ENCODE measurements around the gene SLC22A3. TPM values are rescaled to one million over a fixed set of nuclear protein-coding genes. Genes with fewer than 3 reads are reported as not detected.
"Not testable (repeated sequence)": the region's sequence is repeated elsewhere in the genome, so short reads cannot be mapped to it uniquely, and the experiment has no call there.

SLC22A3 gene
- total RNA-seq, 1 donor from 2014 or later, result 0.07 TPM

DNA sequence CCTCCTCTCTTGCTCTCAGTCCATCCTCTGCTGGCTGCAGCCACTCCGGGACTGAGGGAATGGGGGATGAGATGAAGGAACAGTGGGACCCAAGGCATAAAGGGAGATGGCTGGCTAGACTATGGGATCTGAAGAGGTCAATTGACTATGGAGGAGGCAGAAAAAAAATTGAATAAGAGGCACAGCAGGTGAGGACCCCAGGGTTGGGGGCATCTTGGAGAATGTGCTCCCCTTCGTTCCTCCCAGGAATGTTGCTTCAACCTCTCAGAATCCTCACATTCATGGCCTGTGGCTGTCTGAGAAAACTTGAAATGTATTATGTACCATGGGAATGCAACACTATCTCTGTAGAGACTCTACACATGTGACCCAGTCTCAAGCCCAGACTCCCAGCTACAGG is 121.0 kb downstream of the SLC22A3 start:
- no peaks in the 10 kb centered on the region for H3K36me3 Mint-ChIP-seq
- H3K27ac Mint-ChIP-seq, result no peak overlapping the region
- H3K79me2 ChIP-seq (ENCODE audit: low read depth), result no peaks in the 10 kb centered on the region
- H3K27me3 Mint-ChIP-seq (ENCODE audit: insufficient read depth, low read depth), result no peaks in the 10 kb centered on the region
- no peak overlapping the region for H2AFZ ChIP-seq (replicated peaks)
- no peaks in the 10 kb centered on the region for H3K4me1 Mint-ChIP-seq
- no peaks in the 10 kb centered on the region for H3K9me3 ChIP-seq (ENCODE audit: low read depth)
- TF ChIP-seq, protein P1, sequence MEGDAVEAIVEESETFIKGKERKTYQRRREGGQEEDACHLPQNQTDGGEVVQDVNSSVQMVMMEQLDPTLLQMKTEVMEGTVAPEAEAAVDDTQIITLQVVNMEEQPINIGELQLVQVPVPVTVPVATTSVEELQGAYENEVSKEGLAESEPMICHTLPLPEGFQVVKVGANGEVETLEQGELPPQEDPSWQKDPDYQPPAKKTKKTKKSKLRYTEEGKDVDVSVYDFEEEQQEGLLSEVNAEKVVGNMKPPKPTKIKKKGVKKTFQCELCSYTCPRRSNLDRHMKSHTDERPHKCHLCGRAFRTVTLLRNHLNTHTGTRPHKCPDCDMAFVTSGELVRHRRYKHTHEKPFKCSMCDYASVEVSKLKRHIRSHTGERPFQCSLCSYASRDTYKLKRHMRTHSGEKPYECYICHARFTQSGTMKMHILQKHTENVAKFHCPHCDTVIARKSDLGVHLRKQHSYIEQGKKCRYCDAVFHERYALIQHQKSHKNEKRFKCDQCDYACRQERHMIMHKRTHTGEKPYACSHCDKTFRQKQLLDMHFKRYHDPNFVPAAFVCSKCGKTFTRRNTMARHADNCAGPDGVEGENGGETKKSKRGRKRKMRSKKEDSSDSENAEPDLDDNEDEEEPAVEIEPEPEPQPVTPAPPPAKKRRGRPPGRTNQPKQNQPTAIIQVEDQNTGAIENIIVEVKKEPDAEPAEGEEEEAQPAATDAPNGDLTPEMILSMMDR (IDR thresholded peaks at IDR 0.05), result no peak
- TF ChIP-seq EZH2 (IDR thresholded peaks at IDR 0.05) (no peak), EZH2phosphoT487 (IDR thresholded peaks at IDR 0.05) (no peak)
- no peaks in the 10 kb centered on the region for H4K20me1 ChIP-seq (ENCODE audit: low read depth)
- H3K27me3 ChIP-seq, result no peaks in the 10 kb centered on the region
- H3K4me1 ChIP-seq, result no peaks in the 10 kb centered on the region
- no peak overlapping the region for H3K9ac ChIP-seq
- H3K4me3 ChIP-seq, result no peak overlapping the region
- no peak overlapping the region for H3K4me2 ChIP-seq
- H3K36me3 ChIP-seq, result no peaks in the 10 kb centered on the region
- H3K27ac ChIP-seq, result no peak overlapping the region
- DNase-seq (ENCODE audit: low spot score), result no peak
- no peak overlapping the region for H3K4me3 Mint-ChIP-seq
- peaks cover 2% of the 10 kb centered on the region for H3K9me3 Mint-ChIP-seq
- no peaks in the 10 kb centered on the region for H3F3A ChIP-seq (ENCODE audit: low read depth)

DNA sequence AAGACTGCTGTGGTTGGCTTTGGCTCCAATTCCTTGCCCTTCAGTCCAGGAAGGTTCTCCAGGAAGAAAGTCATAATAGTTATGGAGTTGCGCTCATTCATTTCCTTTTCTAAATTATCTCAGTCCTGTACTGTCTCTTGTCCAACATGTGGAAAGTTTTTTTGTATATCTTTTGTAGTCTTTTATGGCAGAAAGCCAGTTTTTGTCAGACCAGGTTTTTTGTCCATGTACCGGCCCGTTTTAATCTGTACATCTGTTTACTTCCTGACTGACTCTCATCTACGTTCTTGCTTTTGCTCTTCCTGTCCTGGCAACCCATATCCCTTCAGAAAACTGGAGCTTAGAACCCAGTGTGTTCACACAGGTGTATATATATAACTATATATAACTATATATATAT is 127.9 kb downstream of the SLC22A3 start:
- H4K20me1 ChIP-seq (ENCODE audit: low read depth); H3K4me3 ChIP-seq; H3K27me3 ChIP-seq; H3K36me3 ChIP-seq; H3K9ac ChIP-seq; H3K79me2 ChIP-seq (ENCODE audit: low read depth); H3K27ac ChIP-seq; H3K27ac Mint-ChIP-seq; H3K27me3 Mint-ChIP-seq (ENCODE audit: insufficient read depth, low read depth); H3K4me3 Mint-ChIP-seq; H3K9me3 ChIP-seq (ENCODE audit: low read depth); DNase-seq (ENCODE audit: low spot score); H3K4me2 ChIP-seq; H3F3A ChIP-seq (ENCODE audit: low read depth); H3K36me3 Mint-ChIP-seq; H3K4me1 ChIP-seq; H3K9me3 Mint-ChIP-seq; H2AFZ ChIP-seq (replicated peaks); H3K4me1 Mint-ChIP-seq: not testable (repeated sequence)

DNA sequence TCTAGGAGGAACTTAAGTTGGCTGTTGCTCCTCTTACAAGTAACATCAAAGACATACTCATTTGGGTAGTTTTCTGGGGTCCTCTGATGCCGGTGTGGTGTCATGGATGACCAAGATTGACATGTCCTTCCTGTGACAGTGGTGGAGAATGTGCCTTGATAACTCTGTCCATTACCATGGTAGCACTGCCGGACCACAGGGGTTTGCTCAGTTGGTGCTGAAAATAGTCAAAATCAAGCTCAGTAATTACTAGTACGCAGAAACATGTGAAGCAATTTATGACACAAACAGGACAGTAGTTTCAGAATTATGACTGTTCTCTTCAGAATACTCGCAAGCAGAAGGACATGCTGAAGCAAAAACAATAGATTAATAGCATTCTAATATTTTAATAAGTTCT is 128.9 kb downstream of the SLC22A3 start:
- not testable (repeated sequence) for H3K9me3 Mint-ChIP-seq; H3K4me3 Mint-ChIP-seq; H3K4me1 Mint-ChIP-seq; H3K4me3 ChIP-seq; H3K9ac ChIP-seq; H3K27me3 Mint-ChIP-seq (ENCODE audit: insufficient read depth, low read depth); H3K4me1 ChIP-seq; H3F3A ChIP-seq (ENCODE audit: low read depth); H2AFZ ChIP-seq (replicated peaks); H4K20me1 ChIP-seq (ENCODE audit: low read depth); H3K9me3 ChIP-seq (ENCODE audit: low read depth); H3K79me2 ChIP-seq (ENCODE audit: low read depth); H3K27ac Mint-ChIP-seq; H3K4me2 ChIP-seq; H3K36me3 Mint-ChIP-seq; H3K36me3 ChIP-seq; DNase-seq (ENCODE audit: low spot score); H3K27ac ChIP-seq; H3K27me3 ChIP-seq

DNA sequence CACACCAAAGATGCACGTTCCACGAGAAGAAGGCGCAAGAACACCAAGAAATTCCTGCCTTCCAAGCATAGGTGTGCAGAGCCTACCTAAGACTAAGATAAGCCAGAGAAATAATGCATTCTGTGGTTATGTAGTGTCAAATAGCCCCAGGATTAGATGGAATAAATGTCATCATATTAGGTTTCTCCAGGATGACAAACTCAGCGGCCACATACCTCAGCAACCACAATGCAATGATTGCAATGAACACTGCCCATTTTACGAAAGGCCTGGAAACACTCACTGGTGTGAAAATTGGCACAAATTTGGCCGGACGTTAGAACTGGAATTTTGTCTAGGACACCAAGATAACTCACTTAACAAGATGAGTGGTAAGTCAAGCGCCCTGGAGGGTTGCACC is 129.7 kb downstream of the SLC22A3 start:
- H3K9me3 Mint-ChIP-seq, result peaks cover 7% of the 10 kb centered on the region
- TF ChIP-seq, protein P1 (IDR thresholded peaks at IDR 0.05), result no peak
- no peak for TF ChIP-seq EZH2 (IDR thresholded peaks at IDR 0.05)
- no peak for TF ChIP-seq EZH2phosphoT487 (IDR thresholded peaks at IDR 0.05)

More for the DNA sequence above, 129.7 kb downstream of the SLC22A3 start:
- no peak for DNase-seq (ENCODE audit: low spot score)
- Histone ChIP-seq H3K79me2 (ENCODE audit: low read depth) (no peaks in the 10 kb centered on the region), H4K20me1 (ENCODE audit: low read depth) (no peaks in the 10 kb centered on the region), H3K27ac (no peak overlapping the region), H3K9me3 (ENCODE audit: low read depth) (no peaks in the 10 kb centered on the region), H3F3A (ENCODE audit: low read depth) (no peaks in the 10 kb centered on the region), H3K27me3 (no peaks in the 10 kb centered on the region), H2AFZ (replicated peaks) (no peak overlapping the region), H3K4me2 (no peak overlapping the region), H3K36me3 (no peaks in the 10 kb centered on the region), H3K4me1 (no peaks in the 10 kb centered on the region), H3K4me3 (no peak overlapping the region), H3K9ac (no peak overlapping the region)
- Mint-ChIP-seq H3K27me3 (ENCODE audit: insufficient read depth, low read depth) (no peaks in the 10 kb centered on the region), H3K4me1 (no peaks in the 10 kb centered on the region), H3K4me3 (no peak overlapping the region), H3K27ac (no peak overlapping the region), H3K36me3 (no peaks in the 10 kb centered on the region)
